NCI-H2196 (cell line): Measurements from ENCODE around the gene PRELP.
"Not testable (repeated sequence)": the region's sequence is repeated elsewhere in the genome, so short reads cannot be mapped to it uniquely, and the experiment has no call there.

Experiments
- DNase-seq: peaks from one replicate; lab custom pipeline; 2025; ENCODE audit not compliant: unreplicated experiment; lab: John Stamatoyannopoulos, UW

The PRELP gene

GRCh38 chr1:203475012-203475981 is at the start of gene PRELP:
Gene PRELP (plus strand): TSS chr1:203475806. CDS start chr1:203483185, 7,379 bp downstream.
- DNase-seq, result peak; percentile 33

- DNase-seq, result no peak
These were observed 49.2 kb upstream of the PRELP start for GRCh38 chr1:203426366-203426765.

GRCh38 chr1:203426870-203427269 is 48.7 kb upstream of the PRELP start:
- peak; percentile 10 for DNase-seq

- no peak for DNase-seq
These were observed 48.2 kb upstream of the PRELP start for GRCh38 chr1:203427451-203427850.

- peak; percentile 60 for DNase-seq
These were observed 46.5 kb upstream of the PRELP start for GRCh38 chr1:203428981-203429599.

GRCh38 chr1:203435615-203436014 is 40.0 kb upstream of the PRELP start:
- DNase-seq, result no peak

- no peak for DNase-seq
These were observed 37.8 kb upstream of the PRELP start for GRCh38 chr1:203437696-203438315.

GRCh38 chr1:203439131-203439730 is 36.4 kb upstream of the PRELP start:
- DNase-seq, result no peak

- DNase-seq, result peak; percentile 54
These were observed 34.8 kb upstream of the PRELP start for GRCh38 chr1:203440771-203441170.

GRCh38 chr1:203441766-203442165 is 33.8 kb upstream of the PRELP start:
- DNase-seq, result no peak

- DNase-seq, result no peak
These were observed 32.8 kb upstream of the PRELP start for GRCh38 chr1:203442821-203443220.

- DNase-seq, result no peak
These were observed 32.3 kb upstream of the PRELP start for GRCh38 chr1:203443296-203443695.

- DNase-seq, result peak; percentile 77
These were observed 31.4 kb upstream of the PRELP start for GRCh38 chr1:203444171-203444576.

- no peak for DNase-seq
These were observed 28.5 kb upstream of the PRELP start for GRCh38 chr1:203447151-203447550.

- not testable (repeated sequence) for DNase-seq
These were observed 28.0 kb upstream of the PRELP start for GRCh38 chr1:203447598-203447997.

- no peak for DNase-seq
These were observed 27.0 kb upstream of the PRELP start for GRCh38 chr1:203448521-203449061.

- DNase-seq, result no peak
These were observed 25.6 kb upstream of the PRELP start for GRCh38 chr1:203450001-203450400.

- DNase-seq, result no peak
These were observed 25.0 kb upstream of the PRELP start for GRCh38 chr1:203450479-203451149.

- no peak for DNase-seq
These were observed 23.5 kb upstream of the PRELP start for GRCh38 chr1:203451836-203452784.
